Measurements from ENCODE around the gene SLC4A7.
A peak's percentile ranks its signal among the peaks of the same experiment; 100 is the strongest.
"Not testable (repeated sequence)": the region's sequence is repeated elsewhere in the genome, so short reads cannot be mapped to it uniquely, and the experiment has no call there.

SLC4A7 gene

GRCh38 chr3:27342267-27342666 is 141.9 kb downstream of the SLC4A7 start:
- no peak for TF ChIP-seq CTCF (IDR thresholded peaks at IDR 0.05; ENCODE audit: low read length, missing control alignments)
- DNase-seq (ENCODE audit: low read depth), result no peak
- H3K4me3 ChIP-seq (replicated peaks; ENCODE audit: low read depth, low read length), result no peak overlapping the region

- DNase-seq (ENCODE audit: low read depth), result no peak
- no peak overlapping the region for H3K4me3 ChIP-seq (replicated peaks; ENCODE audit: low read depth, low read length)
- no peak for TF ChIP-seq CTCF (IDR thresholded peaks at IDR 0.05; ENCODE audit: low read length, missing control alignments)
Measured at GRCh38 chr3:27340534-27340933, 143.7 kb downstream of the SLC4A7 start.

- no peak for DNase-seq (ENCODE audit: low read depth)
- no peak for TF ChIP-seq CTCF (IDR thresholded peaks at IDR 0.05; ENCODE audit: low read length, missing control alignments)
- H3K4me3 ChIP-seq (replicated peaks; ENCODE audit: low read depth, low read length), result no peak overlapping the region
Measured at GRCh38 chr3:27335571-27335970, 148.6 kb downstream of the SLC4A7 start.

- H3K4me3 ChIP-seq (replicated peaks; ENCODE audit: low read depth, low read length), result no peak overlapping the region
- no peak for DNase-seq (ENCODE audit: low read depth)
- no peak for TF ChIP-seq CTCF (IDR thresholded peaks at IDR 0.05; ENCODE audit: low read length, missing control alignments)
Measured at GRCh38 chr3:27333843-27334242, 150.3 kb downstream of the SLC4A7 start.

- DNase-seq (ENCODE audit: low read depth); H3K4me3 ChIP-seq (replicated peaks; ENCODE audit: low read depth, low read length): not testable (repeated sequence)
Measured at GRCh38 chr3:27328982-27329762, 155.0 kb downstream of the SLC4A7 start.

- H3K4me3 ChIP-seq (replicated peaks; ENCODE audit: low read depth, low read length), result no peak overlapping the region
- peak; percentile 82 for DNase-seq (ENCODE audit: low read depth)
- no peak for TF ChIP-seq CTCF (IDR thresholded peaks at IDR 0.05; ENCODE audit: low read length, missing control alignments)
Measured at GRCh38 chr3:27326629-27327545, 157.3 kb downstream of the SLC4A7 start.

- H3K4me3 ChIP-seq (replicated peaks; ENCODE audit: low read depth, low read length), result no peak overlapping the region
- TF ChIP-seq CTCF (IDR thresholded peaks at IDR 0.05; ENCODE audit: low read length, missing control alignments), result no peak
- DNase-seq (ENCODE audit: low read depth), result peak; percentile 17
Measured at GRCh38 chr3:27326202-27326601, 158.0 kb downstream of the SLC4A7 start.
